ENCODE results near the gene KRT75.
"Not testable (repeated sequence)": the region's sequence is repeated elsewhere in the genome, so short reads cannot be mapped to it uniquely, and the experiment has no call there.

GRCh38 chr12:52447196-52447595, 13.0 kb upstream of the KRT75 start:
- TF ChIP-seq MXI1 (conservative IDR thresholded peaks at IDR 0.05; ENCODE audit: poor library complexity, severe bottlenecking); EZH2 (IDR thresholded peaks at IDR 0.05; ENCODE audit: borderline replicate concordance, insufficient read depth, low read length, poor library complexity, severe bottlenecking); CTCF (IDR thresholded peaks at IDR 0.05; ENCODE audit: poor library complexity, severe bottlenecking); REST (IDR thresholded peaks at IDR 0.05; ENCODE audit: borderline replicate concordance); EP300 (conservative IDR thresholded peaks at IDR 0.05; ENCODE audit: poor library complexity, severe bottlenecking); POLR2AphosphoS5 (IDR thresholded peaks at IDR 0.05); RAD21 (conservative IDR thresholded peaks at IDR 0.05): not testable (repeated sequence)

Data from neural cell (in vitro differentiated cells).